Fibroblast of villous mesenchyme (primary cell): Measurements from ENCODE around the gene USP50. TPM values are rescaled to one million over a fixed set of nuclear protein-coding genes. Genes with fewer than 3 reads are reported as not detected.
A peak's percentile ranks its signal among the peaks of the same experiment; 100 is the strongest.

Source experiments
- DNase-seq: peaks from one replicate; pipeline ENCODE4 v3.0.0-alpha.2; 2010; ENCODE audit warnings: low read depth
- H3K4me3 ChIP-seq: 2 replicates; pipeline ENCODE4 v1.5.1; 2011; ENCODE audit warnings: low read depth, mild to moderate bottlenecking, low read length
- CTCF ChIP-seq: IDR thresholded peaks from 2 replicates; pipeline ENCODE4 v1.5.1; 2012; ENCODE audit warnings: low read depth, mild to moderate bottlenecking, low read length; ENCODE audit not compliant: insufficient read depth
- total RNA-seq: library from RNA; depleted of rRNA; stranded (reverse); fragments of >200 nt; gene quantifications from 2 replicates; pipeline ENCODE4 v1.2.3, GENCODE V29; 2012

USP50 gene
- total RNA-seq, 1 donor: not detected

- DNase-seq: no peak
- no peak for TF ChIP-seq CTCF
- no peak overlapping the region for H3K4me3 ChIP-seq
Measured at GRCh38 chr15:50544368-50544767, 2.1 kb downstream of the USP50 start.

- H3K4me3 ChIP-seq: no peak overlapping the region
- no peak for TF ChIP-seq CTCF
- no peak for DNase-seq
Measured at GRCh38 chr15:50543556-50543955, 2.9 kb downstream of the USP50 start.

- DNase-seq: peak; percentile 38
- no peak for TF ChIP-seq CTCF
- no peak overlapping the region for H3K4me3 ChIP-seq
Measured at GRCh38 chr15:50542887-50543210, 3.6 kb downstream of the USP50 start.

GRCh38 chr15:50531766-50532165 is 14.7 kb downstream of the USP50 start:
- peak; percentile 32 for DNase-seq
- no peak overlapping the region for H3K4me3 ChIP-seq
- TF ChIP-seq CTCF: no peak

- no peak for DNase-seq
- TF ChIP-seq CTCF: no peak
- H3K4me3 ChIP-seq: no peak overlapping the region
Measured at GRCh38 chr15:50531163-50531562, 15.3 kb downstream of the USP50 start.

GRCh38 chr15:50523851-50524251 is 22.6 kb downstream of the USP50 start:
- TF ChIP-seq CTCF: no peak
- peak; percentile 22 for DNase-seq
- no peak overlapping the region for H3K4me3 ChIP-seq

- TF ChIP-seq CTCF: no peak
- no peak overlapping the region for H3K4me3 ChIP-seq
- no peak for DNase-seq
Measured at GRCh38 chr15:50519740-50520425, 26.6 kb downstream of the USP50 start.
